ENCODE data around the gene PCBD2.
"Not testable (repeated sequence)": the region's sequence is repeated elsewhere in the genome, so short reads cannot be mapped to it uniquely, and the experiment has no call there.

The PCBD2 gene

GRCh38 chr5:134957920-134958608 lies 53.1 kb downstream of the PCBD2 start:
- no peak for DNase-seq (ENCODE audit: low read depth in 3 of 3, low spot score in 1 of 3)

- DNase-seq (ENCODE audit: low read depth in 3 of 3, low spot score in 1 of 3) = no peak
Observed at GRCh38 chr5:134958755-134959154, 53.8 kb downstream of the PCBD2 start.

DNA sequence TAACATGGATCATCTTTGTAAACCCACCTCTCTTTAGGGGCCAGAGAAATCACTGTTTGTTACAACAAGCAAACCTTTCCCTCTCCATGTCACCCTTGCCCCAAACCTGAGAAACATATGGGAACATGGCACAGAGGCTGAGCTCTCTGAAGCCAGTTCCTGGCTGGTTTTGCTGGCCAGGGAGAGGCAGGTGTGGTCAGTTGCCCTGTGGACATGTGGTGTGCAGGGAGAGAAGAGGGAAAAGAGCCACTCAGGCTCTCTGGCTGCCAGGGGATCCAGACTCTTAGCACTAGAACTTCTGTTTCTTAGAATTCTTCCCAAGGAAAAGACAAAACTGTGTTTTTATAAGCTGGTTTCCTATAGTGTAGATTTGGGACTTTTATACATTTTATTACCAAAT lies 58.2 kb downstream of the PCBD2 start:
- no peak for DNase-seq (ENCODE audit: low read depth in 3 of 3, low spot score in 1 of 3)

DNA sequence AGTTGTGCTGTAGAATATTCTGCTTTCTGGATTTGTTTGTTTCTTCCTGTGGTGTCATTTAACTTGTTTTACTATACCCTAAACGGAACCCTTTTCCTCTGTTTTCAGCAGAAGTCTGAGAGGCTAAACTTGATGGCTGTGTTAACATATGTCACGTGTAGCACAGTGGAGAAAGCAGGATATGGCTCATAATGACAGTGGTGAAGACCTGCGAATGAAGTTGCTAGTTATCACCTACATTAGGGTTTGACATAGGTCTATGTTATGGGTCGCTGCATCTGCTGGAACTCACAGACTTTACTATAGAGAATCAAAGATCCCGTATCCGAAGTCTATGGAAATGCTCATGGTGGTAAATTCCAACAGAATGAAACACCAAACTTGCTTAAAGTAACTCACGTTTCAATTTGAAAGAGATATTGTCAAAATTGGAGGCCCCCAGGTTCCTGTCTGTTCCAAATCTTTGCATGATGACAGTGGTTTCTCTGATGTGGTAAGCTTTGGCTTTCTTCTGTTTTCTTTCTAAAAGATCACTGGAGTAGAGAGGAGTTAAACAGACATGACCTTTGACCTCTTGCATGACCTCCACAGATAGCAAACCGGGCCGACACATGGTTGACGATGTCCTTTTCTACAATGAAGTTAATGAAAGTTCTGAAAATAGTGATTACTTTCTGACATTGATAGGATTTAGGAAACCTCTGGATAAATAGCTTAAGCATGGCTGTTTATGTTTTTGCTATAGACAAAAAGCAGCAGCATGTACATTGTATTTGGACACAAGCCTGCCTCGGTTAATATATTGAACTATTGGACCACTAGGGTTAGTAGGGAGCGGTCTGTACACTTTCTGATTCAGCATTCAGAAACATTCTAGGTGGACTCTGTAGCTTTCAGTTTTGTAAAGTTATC lies 59.7 kb downstream of the PCBD2 start:
- no peak for DNase-seq (ENCODE audit: low read depth in 3 of 3, low spot score in 1 of 3)

- DNase-seq (ENCODE audit: low read depth in 3 of 3, low spot score in 1 of 3) = no peak
Observed at GRCh38 chr5:134965271-134965825, 60.4 kb downstream of the PCBD2 start.

DNA sequence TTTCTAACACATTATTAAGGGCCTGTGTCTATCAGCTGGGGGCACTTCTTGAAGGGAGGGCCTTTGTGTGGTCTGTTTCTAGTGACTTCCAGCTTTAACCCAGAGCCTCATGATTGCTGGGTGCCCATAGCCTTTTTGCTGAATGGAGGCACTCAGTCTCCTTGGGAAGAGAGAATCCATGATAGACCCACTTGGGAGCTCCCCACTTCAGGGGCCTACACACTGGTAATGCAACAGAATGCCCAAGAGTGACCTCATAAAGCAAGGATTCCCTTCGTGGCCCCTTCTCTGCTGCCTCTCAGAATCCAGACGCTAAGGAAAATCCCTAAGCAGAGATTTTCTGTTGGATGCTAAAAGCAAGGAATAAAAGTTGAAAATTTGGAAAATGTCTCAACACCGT lies 62.7 kb downstream of the PCBD2 start, which contains the start of gene CATSPER3:
Gene CATSPER3, plus strand, starts transcription at position 301 of the 400 bp plus-strand sequence. Its CDS starts 85 bp downstream, at position 386.
- no peak for DNase-seq (ENCODE audit: low read depth in 3 of 3, low spot score in 1 of 3)

- DNase-seq (ENCODE audit: low read depth in 3 of 3, low spot score in 1 of 3) = no peak
Observed at GRCh38 chr5:134968055-134968454, 63.1 kb downstream of the PCBD2 start.

DNA sequence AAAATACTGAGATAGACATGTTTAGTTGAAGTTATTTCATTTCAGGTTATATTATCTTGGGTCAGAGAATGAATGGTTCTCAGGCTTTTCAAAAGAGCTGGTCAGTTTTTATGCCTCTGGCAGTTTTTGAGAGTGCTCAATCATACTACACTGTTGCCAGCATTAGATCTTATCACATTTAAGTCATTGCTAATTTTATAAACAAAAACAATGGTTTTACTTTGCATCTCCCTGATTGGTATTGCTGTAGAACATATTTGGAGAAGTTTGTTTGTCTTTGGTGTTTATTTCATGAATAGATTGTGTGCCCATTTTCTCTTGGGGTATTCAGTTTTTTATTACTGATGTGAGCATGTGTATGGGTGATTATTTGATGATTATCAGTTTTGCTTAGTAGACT lies 64.2 kb downstream of the PCBD2 start:
- DNase-seq (ENCODE audit: low read depth in 3 of 3, low spot score in 1 of 3) = no peak

DNA sequence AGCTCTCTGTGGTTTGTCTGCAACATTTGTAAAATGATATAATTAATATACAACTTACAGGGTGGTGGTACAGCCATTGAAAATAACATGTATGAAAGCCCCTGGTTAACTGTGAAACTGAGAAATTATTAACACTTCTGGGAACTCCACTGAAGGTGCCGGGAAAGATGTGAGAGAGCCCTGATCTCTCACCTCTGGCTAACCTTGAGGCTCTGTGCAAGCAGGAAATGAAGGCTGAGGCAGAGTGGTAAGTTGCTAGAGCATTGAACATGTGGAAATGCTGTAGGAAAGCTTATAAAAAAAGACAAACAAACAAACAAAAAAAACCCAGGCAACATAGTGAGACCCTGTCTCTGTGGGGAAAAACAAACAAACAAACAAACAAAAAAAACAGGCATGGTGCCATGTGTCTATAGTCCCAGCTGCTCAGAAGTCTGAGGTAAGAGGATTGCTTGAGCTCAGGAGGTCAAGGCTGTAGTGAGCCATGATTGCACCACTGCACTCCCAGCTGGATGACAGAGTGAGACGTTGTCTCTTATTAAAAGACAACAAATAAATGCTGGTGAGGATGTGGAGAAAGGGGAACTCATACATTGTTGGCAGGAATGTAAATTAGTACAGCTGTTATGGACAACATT lies 70.3 kb downstream of the PCBD2 start:
- no peak for DNase-seq (ENCODE audit: low read depth in 3 of 3, low spot score in 1 of 3)

- DNase-seq (ENCODE audit: low read depth in 3 of 3, low spot score in 1 of 3) = no peak
Observed at GRCh38 chr5:134975843-134976242, 70.9 kb downstream of the PCBD2 start.

GRCh38 chr5:134976841-134977240 lies 71.9 kb downstream of the PCBD2 start:
- DNase-seq (ENCODE audit: low read depth in 3 of 3, low spot score in 1 of 3) = no peak

DNA sequence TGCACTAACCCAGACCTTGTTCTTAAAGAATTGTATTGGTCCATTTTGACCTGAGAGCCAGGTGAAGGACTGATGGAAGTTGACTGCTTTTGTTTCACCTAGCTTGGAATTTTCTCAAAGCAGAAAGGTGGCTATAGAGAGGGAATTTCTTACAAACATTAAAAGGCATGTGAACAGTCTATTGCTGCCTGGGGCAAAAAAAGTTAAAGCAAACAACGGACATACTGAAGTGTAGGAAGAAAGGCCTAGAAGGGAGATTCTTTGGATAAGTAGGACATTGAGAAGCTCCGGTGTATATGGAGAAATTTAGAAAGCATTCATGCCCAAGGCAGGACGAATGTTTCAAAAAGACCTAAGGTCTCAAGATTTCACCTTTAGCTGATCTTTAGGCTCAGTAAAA lies 74.5 kb downstream of the PCBD2 start:
- DNase-seq (ENCODE audit: low read depth in 3 of 3, low spot score in 1 of 3) = no peak

- no peak for DNase-seq (ENCODE audit: low read depth in 3 of 3, low spot score in 1 of 3)
Observed at GRCh38 chr5:134982230-134982629, 77.3 kb downstream of the PCBD2 start.

- DNase-seq (ENCODE audit: low read depth in 3 of 3, low spot score in 1 of 3) = no peak
Observed at GRCh38 chr5:134989266-134989830, 84.4 kb downstream of the PCBD2 start.

- DNase-seq (ENCODE audit: low read depth in 3 of 3, low spot score in 1 of 3) = not testable (repeated sequence)
Observed at GRCh38 chr5:134990183-134990582, 85.3 kb downstream of the PCBD2 start.

- no peak for DNase-seq (ENCODE audit: low read depth in 3 of 3, low spot score in 1 of 3)
Observed at GRCh38 chr5:134992148-134992547, 87.2 kb downstream of the PCBD2 start.

DNA sequence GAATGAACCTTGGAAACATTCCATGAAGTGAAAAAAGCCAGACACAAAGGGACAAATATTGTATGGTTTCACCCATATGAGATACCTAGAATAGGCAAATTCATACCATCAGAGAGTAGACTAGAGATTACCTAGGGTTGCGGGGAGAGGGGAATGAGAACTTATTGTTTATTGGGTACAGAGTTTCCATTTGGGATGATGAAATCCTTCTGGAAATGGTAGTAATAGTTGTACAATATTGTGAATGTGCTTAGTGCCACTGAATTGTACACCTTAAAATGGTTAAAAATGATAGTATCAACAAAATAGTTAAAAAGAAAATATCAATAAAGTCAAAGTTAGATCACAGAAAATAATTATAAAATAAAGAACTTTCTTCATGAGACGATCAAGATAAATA lies 88.2 kb downstream of the PCBD2 start:
- no peak for DNase-seq (ENCODE audit: low read depth in 3 of 3, low spot score in 1 of 3)

- DNase-seq (ENCODE audit: low read depth in 3 of 3, low spot score in 1 of 3) = no peak
Observed at GRCh38 chr5:134994560-134995156, 89.7 kb downstream of the PCBD2 start.

DNA sequence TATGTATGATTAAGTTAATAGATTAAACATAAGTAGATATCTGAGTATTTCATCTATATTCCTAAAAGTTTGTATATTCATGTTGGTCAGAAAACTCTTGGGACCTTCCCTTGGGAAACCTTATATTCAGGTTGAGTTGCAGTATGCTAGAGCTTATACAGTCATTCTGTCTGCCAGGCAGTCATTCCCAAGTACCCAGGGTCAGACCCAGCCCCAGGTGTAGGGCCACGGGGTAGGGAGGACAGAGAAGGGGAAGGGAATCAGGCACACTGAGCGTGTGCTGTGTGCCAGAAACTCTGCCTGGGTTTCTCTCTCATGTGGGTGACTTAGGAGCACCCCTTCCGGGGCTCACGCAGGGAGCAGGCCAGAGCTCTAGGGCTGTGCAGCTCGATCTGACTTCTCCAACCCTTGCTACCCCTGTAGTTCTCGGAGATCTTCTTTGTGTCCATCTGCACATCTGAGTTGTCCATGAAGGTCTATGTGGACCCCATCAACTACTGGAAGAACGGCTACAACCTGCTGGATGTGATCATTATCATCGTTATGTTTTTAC lies 91.0 kb downstream of the PCBD2 start:
- DNase-seq (ENCODE audit: low read depth in 3 of 3, low spot score in 1 of 3) = no peak

- DNase-seq (ENCODE audit: low read depth in 3 of 3, low spot score in 1 of 3) = no peak
Observed at GRCh38 chr5:134997015-134997414, 92.1 kb downstream of the PCBD2 start.

All from stimulated activated CD4-positive, alpha-beta T cell treated with anti-CD3 and anti-CD28 coated beads, TNF-alpha, amount 100 ng/mL, for 1 hour (primary cell).